ENCODE results near the gene KRT31.
A peak's percentile ranks its signal among the peaks of the same experiment; 100 is the strongest.
"Not testable (repeated sequence)": the region's sequence is repeated elsewhere in the genome, so short reads cannot be mapped to it uniquely, and the experiment has no call there.

Gene KRT31

GRCh38 chr17:41396996-41397660 is at the start of gene KRT31:
Gene KRT31 (minus strand): TSS chr17:41397608. CDS start chr17:41397539, 69 bp downstream.
- no peak for DNase-seq (ENCODE audit: low read depth)

GRCh38 chr17:41446806-41447205 is 49.4 kb upstream of the KRT31 start:
- DNase-seq (ENCODE audit: low read depth) = no peak

GRCh38 chr17:41444640-41445039 is 47.2 kb upstream of the KRT31 start:
- DNase-seq (ENCODE audit: low read depth) = no peak

GRCh38 chr17:41444186-41444585 is 46.8 kb upstream of the KRT31 start:
- DNase-seq (ENCODE audit: low read depth) = no peak

GRCh38 chr17:41442739-41443138 is 45.3 kb upstream of the KRT31 start:
- DNase-seq (ENCODE audit: low read depth) = peak; percentile 84

- no peak for DNase-seq (ENCODE audit: low read depth)
Observed at GRCh38 chr17:41440531-41441033, 43.2 kb upstream of the KRT31 start, which contains the start of gene KRT38. Gene KRT38 (minus strand): TSS chr17:41440983. CDS start chr17:41440921, 62 bp downstream.

GRCh38 chr17:41439375-41439774 is 42.0 kb upstream of the KRT31 start:
- DNase-seq (ENCODE audit: low read depth) = no peak

GRCh38 chr17:41437769-41438168 is 40.4 kb upstream of the KRT31 start:
- DNase-seq (ENCODE audit: low read depth) = no peak

GRCh38 chr17:41437254-41437653 is 39.8 kb upstream of the KRT31 start:
- DNase-seq (ENCODE audit: low read depth) = no peak

GRCh38 chr17:41434415-41434814 is 37.0 kb upstream of the KRT31 start:
- no peak for DNase-seq (ENCODE audit: low read depth)

- DNase-seq (ENCODE audit: low read depth) = no peak
Observed at GRCh38 chr17:41434005-41434404, 36.6 kb upstream of the KRT31 start.

GRCh38 chr17:41433586-41433985 is 36.2 kb upstream of the KRT31 start:
- DNase-seq (ENCODE audit: low read depth) = no peak

- not testable (repeated sequence) for DNase-seq (ENCODE audit: low read depth)
Observed at GRCh38 chr17:41430376-41430775, 33.0 kb upstream of the KRT31 start.

GRCh38 chr17:41429667-41430066 is 32.3 kb upstream of the KRT31 start:
- DNase-seq (ENCODE audit: low read depth) = no peak

GRCh38 chr17:41428591-41429291 is 31.3 kb upstream of the KRT31 start:
- no peak for DNase-seq (ENCODE audit: low read depth)

GRCh38 chr17:41424111-41424635 is 26.8 kb upstream of the KRT31 start, which contains the start of gene KRT37:
Gene KRT37 (minus strand): TSS chr17:41424585. CDS start chr17:41424523, 62 bp downstream.
- DNase-seq (ENCODE audit: low read depth) = no peak

GRCh38 chr17:41422586-41422985 is 25.2 kb upstream of the KRT31 start:
- DNase-seq (ENCODE audit: low read depth) = not testable (repeated sequence)

- DNase-seq (ENCODE audit: low read depth) = no peak
Observed at GRCh38 chr17:41421617-41422016, 24.2 kb upstream of the KRT31 start.

- DNase-seq (ENCODE audit: low read depth) = no peak
Observed at GRCh38 chr17:41421116-41421515, 23.7 kb upstream of the KRT31 start.

GRCh38 chr17:41420134-41420533 is 22.7 kb upstream of the KRT31 start:
- no peak for DNase-seq (ENCODE audit: low read depth)

GRCh38 chr17:41419716-41420115 is 22.3 kb upstream of the KRT31 start:
- DNase-seq (ENCODE audit: low read depth) = no peak

GRCh38 chr17:41418116-41418860 is 20.9 kb upstream of the KRT31 start:
- DNase-seq (ENCODE audit: low read depth) = no peak
